Bladder microvascular endothelial cell (primary cell): Measurements from ENCODE around the gene FHIT. TPM values are rescaled to one million over a fixed set of nuclear protein-coding genes. Genes with fewer than 3 reads are reported as not detected.

Experiments used
- total RNA-seq: library from RNA; depleted of rRNA; stranded (reverse); fragments of >200 nt; gene quantifications from 2 replicates; pipeline ENCODE4 v1.2.3, GENCODE V29; 2014

FHIT gene
- total RNA-seq: 0.16 and 1.6 TPM in 2 replicates

DNA sequence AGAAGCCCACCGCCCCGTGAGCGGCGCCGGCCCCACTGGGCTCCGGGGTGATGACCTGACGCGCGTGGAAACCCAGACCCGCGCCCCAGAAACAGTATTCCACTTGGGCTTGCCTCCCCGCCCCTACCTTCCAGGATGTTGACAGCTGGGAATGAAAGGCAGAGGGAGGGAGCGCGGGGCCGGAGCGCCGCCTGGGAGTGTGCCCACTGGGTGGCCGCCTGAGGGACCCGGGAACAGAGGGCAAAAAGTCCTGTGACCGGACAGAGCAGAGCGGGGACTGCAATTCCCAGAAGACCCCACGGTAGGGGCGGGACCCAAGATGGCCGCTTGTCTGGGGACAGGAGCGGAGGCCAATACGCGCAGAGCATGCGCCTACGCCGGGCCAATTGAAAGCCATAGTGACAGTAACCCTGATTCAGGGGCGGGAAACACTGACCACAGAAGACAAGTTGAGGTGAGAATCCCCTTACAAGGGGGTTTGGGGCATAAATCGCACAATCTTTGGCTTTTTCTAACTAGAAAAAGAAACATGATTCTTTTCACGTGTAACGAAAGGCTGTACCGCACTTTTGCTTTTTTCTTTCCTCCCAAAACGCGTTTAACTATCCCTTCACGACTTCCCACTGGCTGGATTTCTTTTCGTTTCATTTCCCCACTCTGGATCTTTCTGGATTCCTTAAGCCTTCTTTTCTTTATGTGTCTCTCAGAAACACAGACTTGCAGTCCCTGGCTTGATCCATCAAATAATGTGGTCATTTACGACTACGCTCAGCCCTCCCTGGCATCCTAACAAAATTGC is at the start of gene FHIT:
Gene FHIT (minus strand): TSS at position 279 of the 799 bp plus-strand sequence.

